Erythroblast (primary cell): ENCODE results near the gene ADAR.

Experiments
- GATA1 ChIP-seq: IDR thresholded peaks from 2 replicates; pipeline ENCODE4 v1.6.1; 2011; ENCODE audit warnings: low read depth, mild to moderate bottlenecking, control low read depth, low read length, moderate library complexity
- POLR2A ChIP-seq: IDR thresholded peaks from 2 replicates; pipeline ENCODE4 v1.6.1; 2011; ENCODE audit warnings: mild to moderate bottlenecking, low read length

- TF ChIP-seq POLR2A (no peak), GATA1 (no peak)
Measured at GRCh38 chr1:154578058-154578418, 29.9 kb downstream of the ADAR start.
